ENCODE measurements around the gene IRX5.

- TF ChIP-seq, protein P1, sequence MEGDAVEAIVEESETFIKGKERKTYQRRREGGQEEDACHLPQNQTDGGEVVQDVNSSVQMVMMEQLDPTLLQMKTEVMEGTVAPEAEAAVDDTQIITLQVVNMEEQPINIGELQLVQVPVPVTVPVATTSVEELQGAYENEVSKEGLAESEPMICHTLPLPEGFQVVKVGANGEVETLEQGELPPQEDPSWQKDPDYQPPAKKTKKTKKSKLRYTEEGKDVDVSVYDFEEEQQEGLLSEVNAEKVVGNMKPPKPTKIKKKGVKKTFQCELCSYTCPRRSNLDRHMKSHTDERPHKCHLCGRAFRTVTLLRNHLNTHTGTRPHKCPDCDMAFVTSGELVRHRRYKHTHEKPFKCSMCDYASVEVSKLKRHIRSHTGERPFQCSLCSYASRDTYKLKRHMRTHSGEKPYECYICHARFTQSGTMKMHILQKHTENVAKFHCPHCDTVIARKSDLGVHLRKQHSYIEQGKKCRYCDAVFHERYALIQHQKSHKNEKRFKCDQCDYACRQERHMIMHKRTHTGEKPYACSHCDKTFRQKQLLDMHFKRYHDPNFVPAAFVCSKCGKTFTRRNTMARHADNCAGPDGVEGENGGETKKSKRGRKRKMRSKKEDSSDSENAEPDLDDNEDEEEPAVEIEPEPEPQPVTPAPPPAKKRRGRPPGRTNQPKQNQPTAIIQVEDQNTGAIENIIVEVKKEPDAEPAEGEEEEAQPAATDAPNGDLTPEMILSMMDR (IDR thresholded peaks at IDR 0.05 in 8 of 11, conservative IDR thresholded peaks at IDR 0.05 in 3 of 11) = no peak
- TF ChIP-seq POLR2A (IDR thresholded peaks at IDR 0.05) = no peak
Measured at GRCh38 chr16:54946909-54947308, 16.2 kb downstream of the IRX5 start.

Measured in spleen (tissue), 7 donors.